HG02852 (cell line): ENCODE results near the gene EPHA10.
"Not testable (repeated sequence)": the region's sequence is repeated elsewhere in the genome, so short reads cannot be mapped to it uniquely, and the experiment has no call there.

ENCODE experiments used
- ATAC-seq: cut with Tn5 transposase; IDR thresholded peaks from one replicate; pipeline ENCODE4 v1.9.1; 2021; ENCODE audit warnings: mild to moderate bottlenecking, moderate library complexity; ENCODE audit not compliant: unreplicated experiment

The EPHA10 gene

DNA sequence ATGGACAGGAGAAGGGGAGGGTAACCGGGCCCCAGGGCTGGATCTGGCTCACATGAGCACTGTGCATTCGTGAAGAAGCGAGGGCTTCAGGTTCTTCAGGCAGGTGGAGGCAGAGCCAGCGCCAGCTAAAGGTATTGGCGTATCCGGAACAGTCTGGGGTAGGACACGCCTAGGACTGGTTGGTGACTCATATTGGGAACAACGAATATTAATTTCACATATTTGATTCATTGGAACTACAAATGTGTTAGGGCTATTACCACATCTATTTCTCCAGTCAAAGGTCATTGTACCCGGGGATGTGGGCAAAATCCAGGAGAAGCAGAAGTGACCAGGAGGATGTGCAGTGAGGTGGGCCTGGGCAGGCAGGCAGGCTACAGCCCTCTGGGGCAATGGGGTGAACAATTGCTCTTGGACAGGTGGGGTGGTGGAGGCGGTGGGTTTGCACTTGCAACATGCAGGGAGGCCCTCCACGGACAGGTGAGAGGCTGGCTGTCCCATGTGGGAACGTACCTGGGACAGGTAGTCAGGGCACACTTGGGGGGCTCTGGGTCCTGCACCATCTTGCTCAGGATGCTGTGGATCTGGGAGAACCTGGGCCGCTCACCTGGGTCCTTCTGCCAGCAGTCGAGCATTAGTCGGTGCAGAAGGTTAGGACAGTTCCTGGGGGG is 45.9 kb downstream of the EPHA10 start:
- ATAC-seq: no peak

GRCh38 chr1:37718181-37718900 is 46.6 kb downstream of the EPHA10 start:
- no peak for ATAC-seq

GRCh38 chr1:37717631-37718030 is 47.3 kb downstream of the EPHA10 start:
- no peak for ATAC-seq

DNA sequence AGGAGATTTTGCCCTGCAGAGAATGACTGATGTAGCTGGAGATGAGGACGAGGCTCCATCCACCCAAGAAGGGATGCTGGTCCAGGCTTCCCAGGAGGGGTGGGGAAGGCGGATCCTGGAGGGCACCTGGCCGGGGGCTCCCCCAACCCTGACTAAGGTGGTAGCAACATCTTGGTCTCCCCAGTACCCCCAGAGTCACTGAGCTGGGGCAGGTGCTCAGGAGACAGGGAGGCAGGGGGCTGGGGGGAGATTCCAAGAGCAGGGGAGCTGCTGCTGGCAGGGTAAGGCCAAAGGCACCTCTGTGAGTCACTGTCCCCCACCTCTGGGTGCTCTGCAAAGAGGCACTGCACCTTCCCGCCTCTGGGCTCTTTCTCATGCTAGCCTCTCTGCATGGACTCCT is 48.6 kb downstream of the EPHA10 start:
- ATAC-seq: no peak

GRCh38 chr1:37714689-37715088 is 50.2 kb downstream of the EPHA10 start:
- no peak for ATAC-seq

- no peak for ATAC-seq
These were observed 50.7 kb downstream of the EPHA10 start for GRCh38 chr1:37714226-37714625.

DNA sequence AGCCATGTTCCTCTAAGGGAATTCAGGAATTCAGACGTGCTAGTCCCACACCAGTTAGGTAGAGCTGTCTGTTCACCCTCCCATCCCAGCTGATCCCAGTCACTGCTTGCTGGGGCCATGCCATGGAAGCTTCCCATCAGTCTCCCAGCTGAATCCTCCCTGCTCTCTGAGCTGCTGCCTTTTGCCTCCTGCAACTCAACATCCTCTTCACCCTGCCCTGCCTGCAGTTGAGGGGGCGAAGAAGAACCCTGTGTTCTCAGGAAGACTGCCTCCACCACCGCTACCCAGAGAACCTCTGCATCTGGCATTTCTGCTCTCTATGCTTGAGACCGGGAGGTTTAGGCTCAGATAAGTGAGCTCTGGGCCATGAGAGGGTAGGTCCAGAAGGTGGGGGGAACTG is 56.4 kb downstream of the EPHA10 start:
- ATAC-seq: no peak

GRCh38 chr1:37705399-37705798 is 59.5 kb downstream of the EPHA10 start:
- ATAC-seq: no peak

- no peak for ATAC-seq
These were observed 60.0 kb downstream of the EPHA10 start for GRCh38 chr1:37704966-37705365.

GRCh38 chr1:37703061-37703460 is 61.9 kb downstream of the EPHA10 start:
- no peak for ATAC-seq

GRCh38 chr1:37701051-37701450 is 63.9 kb downstream of the EPHA10 start:
- no peak for ATAC-seq

DNA sequence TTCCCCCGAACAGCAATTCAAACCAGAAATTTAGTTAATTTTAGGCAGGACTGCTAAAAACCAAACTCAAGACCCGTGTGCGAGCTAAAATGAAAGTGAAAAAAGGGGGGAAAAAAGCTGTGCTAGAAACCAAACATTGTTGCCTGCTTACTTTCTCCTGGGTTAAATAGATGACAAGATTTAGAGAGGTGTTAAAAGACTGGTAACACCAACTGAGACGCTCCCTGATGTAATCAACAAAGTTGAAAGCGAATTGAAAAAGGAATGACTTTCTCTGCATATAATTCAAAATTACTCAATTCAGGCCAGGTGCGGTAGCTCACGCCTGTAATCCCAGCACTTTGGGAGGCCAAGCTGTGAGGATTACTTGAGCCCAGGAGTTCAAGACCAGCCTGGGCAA is 65.8 kb downstream of the EPHA10 start:
- no peak for ATAC-seq

GRCh38 chr1:37697737-37698136 is 67.2 kb downstream of the EPHA10 start:
- ATAC-seq: no peak

DNA sequence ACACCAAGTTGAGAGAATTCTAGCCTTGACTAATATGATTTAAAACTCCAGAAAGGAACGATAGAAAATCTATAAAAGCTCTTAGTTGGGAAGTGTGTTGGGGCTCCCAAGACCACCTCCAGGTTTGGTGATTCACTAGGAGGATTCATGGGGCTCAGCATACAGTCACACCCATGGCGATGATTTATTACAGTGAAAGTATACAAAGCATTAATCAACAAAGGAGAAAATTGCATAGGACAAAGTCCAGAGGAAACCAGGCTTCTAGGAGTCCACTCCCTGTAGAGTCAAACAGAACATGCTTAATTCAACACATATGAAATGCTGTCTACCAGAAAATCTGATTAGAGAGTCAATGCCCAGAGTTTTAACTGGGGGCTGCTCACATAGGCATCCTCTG is 67.8 kb downstream of the EPHA10 start:
- ATAC-seq: no peak

GRCh38 chr1:37692834-37693175 is 72.1 kb downstream of the EPHA10 start:
- ATAC-seq: no peak

DNA sequence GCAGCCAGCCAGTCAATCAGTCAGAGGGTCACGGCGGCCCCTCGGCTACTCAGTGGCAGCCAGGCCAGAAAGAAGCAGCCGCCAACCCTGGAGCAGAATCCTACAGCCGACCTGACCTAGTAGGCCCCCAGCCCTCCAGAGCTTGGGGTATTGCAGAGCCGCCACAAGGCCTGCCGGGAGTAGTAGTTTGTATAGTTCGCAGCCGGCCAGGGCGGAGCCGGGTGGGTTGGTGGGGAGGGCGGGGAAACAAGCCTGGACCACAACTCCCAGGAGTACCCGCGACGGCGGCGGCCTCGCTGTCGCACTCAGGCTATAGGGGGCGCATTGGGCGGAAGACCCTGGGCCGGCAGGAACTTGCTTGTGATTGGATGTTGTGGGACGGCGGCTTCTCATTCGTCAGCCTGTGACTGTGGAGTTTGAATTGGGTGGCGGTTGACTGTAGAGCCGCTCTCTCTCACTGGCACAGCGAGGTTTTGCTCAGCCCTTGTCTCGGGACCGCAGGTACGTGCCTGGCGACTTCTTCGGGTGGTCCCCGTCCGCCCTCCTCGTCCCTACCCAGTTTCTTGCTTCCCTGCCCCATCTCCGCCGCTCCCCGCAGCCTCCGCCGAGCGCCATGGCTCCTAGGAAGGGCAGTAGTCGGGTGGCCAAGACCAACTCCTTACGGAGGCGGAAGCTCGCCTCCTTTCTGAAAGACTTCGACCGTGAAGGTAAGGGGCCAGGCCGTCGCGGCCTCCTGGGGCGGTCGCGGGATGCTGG is 72.7 kb downstream of the EPHA10 start, which contains the start of gene CDCA8:
Gene CDCA8 (plus strand): TSS at position 439 of the 756 bp plus-strand sequence. CDS start 175 bp downstream, at position 614.
- peak; percentile 88 for ATAC-seq

- peak; percentile 19 for ATAC-seq
These were observed 73.3 kb downstream of the EPHA10 start for GRCh38 chr1:37691497-37692077.

DNA sequence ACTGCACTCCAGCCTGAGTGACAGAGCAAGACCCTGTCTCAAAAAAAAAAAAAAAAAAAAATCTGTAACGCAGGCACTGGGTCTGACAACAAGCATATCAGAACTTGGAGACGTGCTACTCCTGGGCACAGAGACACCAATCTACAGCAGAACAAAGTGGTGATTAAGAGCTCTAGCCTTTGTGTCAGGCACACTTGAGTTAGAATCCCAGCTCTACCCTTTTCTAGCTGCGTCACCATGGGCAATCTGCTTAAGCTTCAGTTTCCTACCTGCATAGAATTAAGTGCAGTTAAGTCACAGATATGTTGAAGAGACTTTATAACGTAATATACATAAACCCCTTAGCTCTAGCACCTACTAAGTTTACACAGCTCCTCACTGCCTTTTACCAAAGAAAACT is 76.0 kb downstream of the EPHA10 start:
- ATAC-seq: no peak

DNA sequence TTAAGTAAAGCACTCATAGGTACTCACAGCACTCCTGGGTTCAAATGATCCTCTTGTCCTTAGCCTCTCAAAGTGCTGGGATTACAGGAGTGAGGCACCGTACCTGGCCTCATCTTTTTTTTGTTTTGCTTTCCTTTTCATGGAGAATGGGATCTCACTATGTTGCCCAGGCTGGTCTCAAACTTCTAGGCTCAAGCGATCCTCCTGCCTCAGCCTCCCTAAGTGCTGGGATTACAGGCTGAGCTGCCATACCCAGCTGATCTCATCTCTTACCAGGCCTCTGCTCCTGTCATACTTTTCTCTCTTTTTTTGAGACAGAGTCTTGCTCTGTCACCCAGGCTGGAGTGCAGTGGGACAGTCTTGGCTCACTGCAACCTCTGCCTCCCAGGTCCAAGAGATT is 77.2 kb downstream of the EPHA10 start:
- ATAC-seq: not testable (repeated sequence)

DNA sequence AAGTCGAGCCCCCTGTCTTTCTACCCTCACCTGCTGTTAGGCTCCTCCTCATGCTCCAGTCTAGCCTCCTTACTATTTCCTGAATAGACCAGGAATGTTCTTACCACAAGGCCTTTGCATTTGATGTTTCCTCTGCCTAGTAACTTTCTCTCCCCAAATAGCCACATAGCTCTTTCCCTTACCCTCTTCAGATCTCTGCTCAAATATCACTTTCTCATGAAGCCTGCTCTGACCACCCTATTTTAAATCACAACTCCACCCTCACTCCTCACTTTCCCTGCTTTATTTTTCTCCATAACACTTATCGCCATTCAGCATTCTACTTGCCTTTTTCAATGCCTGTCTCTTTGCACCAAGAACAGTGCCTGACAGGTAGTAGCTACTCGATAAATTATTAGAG is 79.2 kb downstream of the EPHA10 start:
- no peak for ATAC-seq

- ATAC-seq: not testable (repeated sequence)
These were observed 80.7 kb downstream of the EPHA10 start for GRCh38 chr1:37684182-37684581.
